Activated effector memory CD4-positive, alpha-beta T cell treated with anti-CD3 and anti-CD28 coated beads, Interleukin-2, amount 50 U/mL, for 16 hours (primary cell): Measurements from ENCODE around the gene ACOT11.

Experiments
- DNase-seq: peaks from one replicate; pipeline ENCODE4 v3.0.0-alpha.2; 2020

Gene ACOT11

GRCh38 chr1:54593571-54594160 lies 45.6 kb downstream of the ACOT11 start:
- DNase-seq, result no peak

GRCh38 chr1:54594463-54594862 lies 46.4 kb downstream of the ACOT11 start:
- no peak for DNase-seq

- DNase-seq, result no peak
Observed at GRCh38 chr1:54595956-54596498, 48.0 kb downstream of the ACOT11 start.

GRCh38 chr1:54596756-54597155 lies 48.7 kb downstream of the ACOT11 start:
- no peak for DNase-seq

- DNase-seq, result no peak
Observed at GRCh38 chr1:54597455-54598030, 49.5 kb downstream of the ACOT11 start.

- no peak for DNase-seq
Observed at GRCh38 chr1:54599211-54599823, 51.3 kb downstream of the ACOT11 start.

GRCh38 chr1:54600947-54601721 lies 53.1 kb downstream of the ACOT11 start:
- DNase-seq, result no peak

- no peak for DNase-seq
Observed at GRCh38 chr1:54601730-54602129, 53.7 kb downstream of the ACOT11 start.

GRCh38 chr1:54602554-54602953 lies 54.5 kb downstream of the ACOT11 start:
- DNase-seq, result no peak

- DNase-seq, result no peak
Observed at GRCh38 chr1:54603241-54603640, 55.2 kb downstream of the ACOT11 start.

- no peak for DNase-seq
Observed at GRCh38 chr1:54604051-54604450, 56.0 kb downstream of the ACOT11 start.

- DNase-seq, result no peak
Observed at GRCh38 chr1:54604572-54605370, 56.7 kb downstream of the ACOT11 start.

GRCh38 chr1:54606096-54606989 lies 58.3 kb downstream of the ACOT11 start:
- DNase-seq, result no peak

GRCh38 chr1:54606990-54607325 lies 58.9 kb downstream of the ACOT11 start:
- DNase-seq, result no peak

- no peak for DNase-seq
Observed at GRCh38 chr1:54607821-54608565, 60.0 kb downstream of the ACOT11 start.

GRCh38 chr1:54608566-54609230 lies 60.7 kb downstream of the ACOT11 start:
- no peak for DNase-seq

- DNase-seq, result no peak
Observed at GRCh38 chr1:54609301-54609921, 61.4 kb downstream of the ACOT11 start.

- DNase-seq, result no peak
Observed at GRCh38 chr1:54610048-54610447, 62.0 kb downstream of the ACOT11 start.

- DNase-seq, result no peak
Observed at GRCh38 chr1:54610601-54611580, 62.9 kb downstream of the ACOT11 start.
